B cell (primary cell): ENCODE results near the gene CNPPD1.

Experiments used
- CTCF ChIP-seq: fragments of 200-600 bp; IDR thresholded peaks from one replicate; pipeline ENCODE4 v1.8.0; 2022; ENCODE audit warnings: antibody characterized with exemption, mild to moderate bottlenecking
- EZH2 ChIP-seq: IDR thresholded peaks from 2 replicates; pipeline ENCODE4 v1.6.1; 2012; ENCODE audit warnings: borderline replicate concordance, low read depth, mild to moderate bottlenecking, moderate library complexity, low read length; ENCODE audit not compliant: insufficient read depth, poor library complexity, severe bottlenecking

GRCh38 chr2:219178377-219179175, 1.9 kb upstream of the CNPPD1 start:
- TF ChIP-seq CTCF (peak; percentile 15), EZH2 (no peak)
